ENCODE data around the gene METTL18. TPM values are rescaled to one million over a fixed set of nuclear protein-coding genes. Genes with fewer than 3 reads are reported as not detected.

The METTL18 gene
- total RNA-seq, 1 experiment from 2014 or later: 6.9 TPM

DNA sequence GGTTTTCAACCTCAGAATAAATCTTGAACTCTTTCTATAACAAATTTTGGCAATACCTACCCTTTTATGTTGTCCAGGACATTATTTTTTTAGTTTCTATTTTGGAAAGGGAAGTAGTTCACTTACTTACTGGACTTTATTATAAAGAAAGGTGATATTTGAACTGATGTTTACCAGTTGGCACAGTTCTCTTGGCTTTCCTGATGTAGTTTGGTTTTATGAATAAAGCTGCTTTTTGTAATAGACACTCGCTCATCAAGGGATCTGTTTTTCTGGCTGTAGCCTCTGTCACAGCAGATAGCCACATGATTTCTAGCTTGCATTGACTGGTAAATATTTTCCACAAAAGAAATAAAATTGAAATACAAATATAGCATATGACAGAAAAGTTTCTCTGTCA, 40.9 kb upstream of the METTL18 start:
- Histone ChIP-seq H3K27me3 (replicated peaks; ENCODE audit: control insufficient read depth, insufficient read depth, low read length) (no peaks in the 10 kb centered on the region), H3K4me1 (no peaks in the 10 kb centered on the region), H3K4me3 (ENCODE audit: low read depth, low read length) (no peak overlapping the region), H3K36me3 (ENCODE audit: control insufficient read depth, insufficient read depth, low read length) (no peaks in the 10 kb centered on the region; the same call in 1 of the 2 replicates), H3K9me3 (no peaks in the 10 kb centered on the region)
- H3K27ac Mint-ChIP-seq (ENCODE audit: unreplicated experiment): no peak overlapping the region
- no peaks in the 10 kb centered on the region for H3K9me3 Mint-ChIP-seq (ENCODE audit: unreplicated experiment)
- H3K36me3 Mint-ChIP-seq (ENCODE audit: insufficient read depth, unreplicated experiment): peaks cover 38% of the 10 kb centered on the region
- H3K27me3 Mint-ChIP-seq (ENCODE audit: insufficient read depth, unreplicated experiment): no peaks in the 10 kb centered on the region
- TF ChIP-seq, protein P1, sequence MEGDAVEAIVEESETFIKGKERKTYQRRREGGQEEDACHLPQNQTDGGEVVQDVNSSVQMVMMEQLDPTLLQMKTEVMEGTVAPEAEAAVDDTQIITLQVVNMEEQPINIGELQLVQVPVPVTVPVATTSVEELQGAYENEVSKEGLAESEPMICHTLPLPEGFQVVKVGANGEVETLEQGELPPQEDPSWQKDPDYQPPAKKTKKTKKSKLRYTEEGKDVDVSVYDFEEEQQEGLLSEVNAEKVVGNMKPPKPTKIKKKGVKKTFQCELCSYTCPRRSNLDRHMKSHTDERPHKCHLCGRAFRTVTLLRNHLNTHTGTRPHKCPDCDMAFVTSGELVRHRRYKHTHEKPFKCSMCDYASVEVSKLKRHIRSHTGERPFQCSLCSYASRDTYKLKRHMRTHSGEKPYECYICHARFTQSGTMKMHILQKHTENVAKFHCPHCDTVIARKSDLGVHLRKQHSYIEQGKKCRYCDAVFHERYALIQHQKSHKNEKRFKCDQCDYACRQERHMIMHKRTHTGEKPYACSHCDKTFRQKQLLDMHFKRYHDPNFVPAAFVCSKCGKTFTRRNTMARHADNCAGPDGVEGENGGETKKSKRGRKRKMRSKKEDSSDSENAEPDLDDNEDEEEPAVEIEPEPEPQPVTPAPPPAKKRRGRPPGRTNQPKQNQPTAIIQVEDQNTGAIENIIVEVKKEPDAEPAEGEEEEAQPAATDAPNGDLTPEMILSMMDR (IDR thresholded peaks at IDR 0.05; ENCODE audit: insufficient read depth in 1 of 2, low read depth in 1 of 2, low read length in 1 of 2, severe bottlenecking in 1 of 2, unreplicated experiment in 1 of 2): no peak
- CTCF ChIA-PET: no interaction called here
- no peaks in the 10 kb centered on the region for H3K4me1 Mint-ChIP-seq (ENCODE audit: low read depth, unreplicated experiment)
- no TSS peak for BruUV-seq (replicated peaks)
- intact Hi-C loops (cut with micrococcal nuclease; ENCODE audit: unreplicated experiment): no loop called here
- no peak for DNase-seq
- POLR2A ChIA-PET: no interaction called here
- no peak overlapping the region for H3K4me3 Mint-ChIP-seq (ENCODE audit: unreplicated experiment)

DNA sequence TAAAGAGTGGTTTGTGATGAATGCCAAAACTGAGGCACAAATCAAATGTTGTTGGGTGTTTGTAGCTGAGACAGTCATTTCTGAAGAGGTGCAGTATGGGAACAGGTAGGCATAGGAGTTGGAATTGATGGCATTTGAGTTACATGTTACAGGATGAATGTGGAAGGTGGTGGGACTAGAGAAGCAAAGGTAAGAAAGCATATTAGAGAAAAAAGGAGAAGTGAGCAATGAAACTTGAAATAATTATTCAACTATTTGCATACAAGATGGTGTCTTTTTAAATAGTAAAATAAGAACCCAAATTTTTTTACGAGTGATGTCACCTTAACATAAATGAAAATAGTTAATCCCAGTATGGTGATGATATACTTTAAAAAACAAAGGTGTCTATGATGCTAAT, 40.2 kb upstream of the METTL18 start:
- H3K4me1 ChIP-seq: no peaks in the 10 kb centered on the region
- H3K27me3 Mint-ChIP-seq (ENCODE audit: insufficient read depth, unreplicated experiment): no peaks in the 10 kb centered on the region
- CTCF ChIA-PET: no interaction called here
- H3K4me1 Mint-ChIP-seq (ENCODE audit: low read depth, unreplicated experiment): no peaks in the 10 kb centered on the region
- no peak overlapping the region for H3K27ac Mint-ChIP-seq (ENCODE audit: unreplicated experiment)
- H3K36me3 Mint-ChIP-seq (ENCODE audit: insufficient read depth, unreplicated experiment): peaks cover 36% of the 10 kb centered on the region
- DNase-seq: no peak
- no peaks in the 10 kb centered on the region for H3K9me3 Mint-ChIP-seq (ENCODE audit: unreplicated experiment)
- no peaks in the 10 kb centered on the region; the same call in 1 of the 2 replicates for H3K36me3 ChIP-seq (ENCODE audit: control insufficient read depth, insufficient read depth, low read length)
- intact Hi-C loops (cut with micrococcal nuclease; ENCODE audit: unreplicated experiment): no loop called here
- BruUV-seq (replicated peaks): no TSS peak
- no peaks in the 10 kb centered on the region for H3K9me3 ChIP-seq
- no peaks in the 10 kb centered on the region for H3K27me3 ChIP-seq (replicated peaks; ENCODE audit: control insufficient read depth, insufficient read depth, low read length)
- TF ChIP-seq, protein P1 (IDR thresholded peaks at IDR 0.05; ENCODE audit: insufficient read depth in 1 of 2, low read depth in 1 of 2, low read length in 1 of 2, severe bottlenecking in 1 of 2, unreplicated experiment in 1 of 2): no peak
- no peak overlapping the region for H3K4me3 ChIP-seq (ENCODE audit: low read depth, low read length)
- POLR2A ChIA-PET: no interaction called here
- no peak overlapping the region for H3K4me3 Mint-ChIP-seq (ENCODE audit: unreplicated experiment)

DNA sequence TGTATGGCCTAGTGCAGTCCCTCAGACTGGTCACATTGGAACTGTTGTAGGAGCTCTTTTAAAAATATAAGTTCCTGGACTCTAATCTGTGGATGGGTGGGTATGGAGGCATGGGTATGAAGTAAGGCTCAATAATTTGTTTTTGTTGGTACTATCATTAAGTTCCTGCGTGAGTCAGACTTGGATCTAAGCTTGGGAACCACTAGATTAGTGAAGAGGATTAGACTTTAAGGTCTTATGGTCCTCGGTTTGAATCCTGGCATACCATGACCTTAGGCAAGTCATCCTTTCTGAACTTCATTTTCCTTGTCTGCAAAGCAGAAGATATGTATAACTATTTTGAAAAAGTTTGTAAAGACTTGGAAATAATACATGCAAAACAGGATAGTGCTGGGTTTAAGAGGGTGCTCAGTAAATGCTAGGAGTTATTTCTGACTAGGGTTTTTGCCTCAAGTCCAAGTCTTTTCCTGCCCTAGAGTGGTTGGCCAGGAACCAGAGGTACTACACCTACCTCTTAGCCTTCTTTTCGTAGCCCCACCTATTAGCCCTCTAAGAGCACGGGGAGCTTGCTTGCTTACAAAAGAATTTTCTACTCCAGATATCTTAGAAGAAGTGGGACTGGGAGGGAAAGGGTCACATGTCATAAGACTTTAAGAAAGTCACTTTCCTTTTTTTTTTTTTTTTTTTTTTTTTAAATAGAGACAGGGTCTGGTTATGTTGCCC, 38.6 kb upstream of the METTL18 start:
- Mint-ChIP-seq H3K9me3 (ENCODE audit: unreplicated experiment) (no peaks in the 10 kb centered on the region), H3K27me3 (ENCODE audit: insufficient read depth, unreplicated experiment) (no peaks in the 10 kb centered on the region), H3K4me3 (ENCODE audit: unreplicated experiment) (no peak overlapping the region), H3K4me1 (ENCODE audit: low read depth, unreplicated experiment) (no peaks in the 10 kb centered on the region), H3K36me3 (ENCODE audit: insufficient read depth, unreplicated experiment) (peaks cover 23% of the 10 kb centered on the region), H3K27ac (ENCODE audit: unreplicated experiment) (no peak overlapping the region)
- Histone ChIP-seq H3K27me3 (replicated peaks; ENCODE audit: control insufficient read depth, insufficient read depth, low read length) (no peaks in the 10 kb centered on the region), H3K36me3 (ENCODE audit: control insufficient read depth, insufficient read depth, low read length) (no peaks in the 10 kb centered on the region; the same call in 1 of the 2 replicates), H3K4me3 (ENCODE audit: low read depth, low read length) (no peak overlapping the region), H3K9me3 (no peaks in the 10 kb centered on the region), H3K4me1 (no peaks in the 10 kb centered on the region)
- no peak for DNase-seq
- TF ChIP-seq, protein P1 (IDR thresholded peaks at IDR 0.05; ENCODE audit: insufficient read depth in 1 of 2, low read depth in 1 of 2, low read length in 1 of 2, severe bottlenecking in 1 of 2, unreplicated experiment in 1 of 2): no peak
- intact Hi-C loops (cut with micrococcal nuclease; ENCODE audit: unreplicated experiment): no loop called here
- BruUV-seq (replicated peaks): no TSS peak
- CTCF ChIA-PET: no interaction called here
- POLR2A ChIA-PET: no interaction called here
